Calu3 (cell line): ENCODE results near the gene KRT78. TPM values are rescaled to one million over a fixed set of nuclear protein-coding genes. Genes with fewer than 3 reads are reported as not detected.

Source experiments
- BruUV-seq: library from RNA; stranded (reverse); fragments of 400-500 nt; replicated peaks from 2 replicates; lab custom pipeline; 2021; lab: Mats Ljungman, UMichigan
- CTCF ChIA-PET: fragments of 300-600 bp; sonication (Branson Sonifier 250); formaldehyde crosslinking; loops from one replicate; lab custom pipeline; 2022; ENCODE audit warnings: antibody characterized with exemption; lab: Charles Lee
- DNase-seq: peaks from one replicate; pipeline ENCODE4 v3.0.0; 2022
- H3K27ac Mint-ChIP-seq: one replicate; pipeline ENCODE4 v1.8.0; 2022; ENCODE audit warnings: mixed read lengths; ENCODE audit not compliant: unreplicated experiment
- H3K27me3 Mint-ChIP-seq: one replicate; pipeline ENCODE4 v1.8.0; 2022; ENCODE audit warnings: mixed read lengths; ENCODE audit not compliant: unreplicated experiment
- H3K36me3 Mint-ChIP-seq: one replicate; pipeline ENCODE4 v1.8.0; 2022; ENCODE audit warnings: mild to moderate bottlenecking, moderate library complexity, mixed read lengths; ENCODE audit not compliant: insufficient read depth, unreplicated experiment
- H3K4me1 Mint-ChIP-seq: one replicate; pipeline ENCODE4 v1.8.0; 2022; ENCODE audit warnings: mild to moderate bottlenecking, low read depth, mixed read lengths; ENCODE audit not compliant: unreplicated experiment
- H3K4me3 Mint-ChIP-seq: one replicate; pipeline ENCODE4 v1.8.0; 2022; ENCODE audit warnings: mild to moderate bottlenecking, low read depth, moderate library complexity, mixed read lengths; ENCODE audit not compliant: unreplicated experiment
- H3K9me3 Mint-ChIP-seq: one replicate; pipeline ENCODE4 v1.8.0; 2022; ENCODE audit warnings: low read depth, mixed read lengths; ENCODE audit not compliant: unreplicated experiment
- intact Hi-C: fragments of 100-400 bp; cut with micrococcal nuclease; formaldehyde crosslinking; loops from one replicate; pipeline ENCODE4 v1.10.0; 2022; ENCODE audit not compliant: unreplicated experiment
- total RNA-seq: library from RNA; stranded (reverse); gene quantifications from 2 replicates; pipeline ENCODE4 v1.2.3, GENCODE V29; 2022
- TF ChIP-seq, protein P1 (sequence below): fragments of 200-600 bp; IDR thresholded peaks from one replicate; pipeline ENCODE4 v1.8.0; 2022; ENCODE audit warnings: antibody characterized with exemption; ENCODE audit not compliant: unreplicated experiment

KRT78 gene
- total RNA-seq, 1 experiment from 2014 or later: 0.59 TPM

DNA sequence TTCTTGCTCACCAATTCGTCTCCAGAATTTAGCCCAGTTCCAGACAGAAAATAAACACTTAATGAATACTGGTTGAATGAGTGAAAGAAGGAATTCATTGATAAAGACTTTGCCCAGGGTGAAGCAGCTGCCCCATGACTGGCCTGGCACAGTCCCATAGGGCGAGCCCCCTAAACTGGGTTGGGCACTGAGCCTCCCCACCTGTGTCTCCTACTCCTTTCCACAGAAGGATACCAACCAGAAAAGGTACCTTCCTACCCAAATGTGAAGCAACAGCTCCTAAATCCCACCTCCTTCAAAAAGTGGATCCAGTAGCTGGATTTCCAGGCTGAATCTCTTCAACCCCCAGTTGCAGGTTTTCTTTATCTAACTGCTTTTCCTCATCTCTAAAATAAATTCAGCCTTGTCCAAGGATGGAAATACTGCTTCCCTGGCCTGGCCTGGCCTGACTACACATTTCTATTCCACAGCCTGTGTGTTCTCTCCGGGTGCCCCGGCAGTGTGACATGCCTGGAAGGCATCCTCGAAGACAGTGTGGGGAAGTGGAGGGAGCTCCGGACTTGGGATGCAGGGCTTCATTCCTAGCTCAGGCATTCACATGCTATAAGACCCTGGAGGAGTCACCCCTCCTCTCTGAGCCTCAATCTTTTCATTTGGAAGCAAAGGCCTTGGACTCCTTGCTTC, 60.5 kb downstream of the KRT78 start:
- peaks cover 7% of the 10 kb centered on the region for H3K4me1 Mint-ChIP-seq
- H3K4me3 Mint-ChIP-seq: no peak overlapping the region
- H3K36me3 Mint-ChIP-seq: no peaks in the 10 kb centered on the region
- peaks cover 56% of the 10 kb centered on the region for H3K27me3 Mint-ChIP-seq
- BruUV-seq: no TSS peak
- TF ChIP-seq, protein P1, sequence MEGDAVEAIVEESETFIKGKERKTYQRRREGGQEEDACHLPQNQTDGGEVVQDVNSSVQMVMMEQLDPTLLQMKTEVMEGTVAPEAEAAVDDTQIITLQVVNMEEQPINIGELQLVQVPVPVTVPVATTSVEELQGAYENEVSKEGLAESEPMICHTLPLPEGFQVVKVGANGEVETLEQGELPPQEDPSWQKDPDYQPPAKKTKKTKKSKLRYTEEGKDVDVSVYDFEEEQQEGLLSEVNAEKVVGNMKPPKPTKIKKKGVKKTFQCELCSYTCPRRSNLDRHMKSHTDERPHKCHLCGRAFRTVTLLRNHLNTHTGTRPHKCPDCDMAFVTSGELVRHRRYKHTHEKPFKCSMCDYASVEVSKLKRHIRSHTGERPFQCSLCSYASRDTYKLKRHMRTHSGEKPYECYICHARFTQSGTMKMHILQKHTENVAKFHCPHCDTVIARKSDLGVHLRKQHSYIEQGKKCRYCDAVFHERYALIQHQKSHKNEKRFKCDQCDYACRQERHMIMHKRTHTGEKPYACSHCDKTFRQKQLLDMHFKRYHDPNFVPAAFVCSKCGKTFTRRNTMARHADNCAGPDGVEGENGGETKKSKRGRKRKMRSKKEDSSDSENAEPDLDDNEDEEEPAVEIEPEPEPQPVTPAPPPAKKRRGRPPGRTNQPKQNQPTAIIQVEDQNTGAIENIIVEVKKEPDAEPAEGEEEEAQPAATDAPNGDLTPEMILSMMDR: no peak
- CTCF ChIA-PET: interaction anchor here (0.6 to 1.2 kb wide), 2 partner anchors 11 to 12 kb away, joined by 4 read pairs; partner anchors contain the start of gene KRT76
- intact Hi-C loops: no loop called here
- H3K27ac Mint-ChIP-seq: no peak overlapping the region
- no peak for DNase-seq
- no peaks in the 10 kb centered on the region for H3K9me3 Mint-ChIP-seq

Other genes starting within 250 kb of the KRT78 start
- gene KRT72, start 247.5 kb downstream of the KRT78 start, total RNA-seq: not detected in 2 replicates
- not detected in 2 replicates for gene KRT73, start 230.4 kb downstream of the KRT78 start, total RNA-seq
- not detected in 2 replicates for gene KRT2, start 196.8 kb downstream of the KRT78 start, total RNA-seq
- not detected in 2 replicates for gene KRT1, start 168.6 kb downstream of the KRT78 start, total RNA-seq
- gene KRT77, start 145.5 kb downstream of the KRT78 start, total RNA-seq: not detected in 2 replicates
- gene KRT76, start 71.6 kb downstream of the KRT78 start, total RNA-seq: not detected in 2 replicates
- not detected in 2 replicates for gene KRT3, start 52.9 kb downstream of the KRT78 start, total RNA-seq
- gene KRT4, start 34.9 kb downstream of the KRT78 start, total RNA-seq: not detected in 2 replicates
- 0.24 TPM in 1 of 2 replicates, not detected in the other for gene KRT79, start 14.7 kb downstream of the KRT78 start, total RNA-seq
- 2,474 and 2,821 TPM in 2 replicates for gene KRT8, start 56.1 kb upstream of the KRT78 start, total RNA-seq
- gene KRT18, start 100.1 kb upstream of the KRT78 start, total RNA-seq: 1,777 and 1,816 TPM in 2 replicates
- 242 and 272 TPM in 2 replicates for gene EIF4B, start 157.5 kb upstream of the KRT78 start, total RNA-seq
- 1.3 and 4.7 TPM in 2 replicates for gene TNS2, start 201.1 kb upstream of the KRT78 start, total RNA-seq
- 12.9 and 14.6 TPM in 2 replicates for gene SPRYD3, start 230.4 kb upstream of the KRT78 start, total RNA-seq
- 25.4 and 67.0 TPM in 2 replicates for gene IGFBP6, start 248.7 kb upstream of the KRT78 start, total RNA-seq